ENCODE results near the gene HSPA8.

- TF ChIP-seq POLR2A (IDR thresholded peaks at IDR 0.05) (no peak), CTCF (IDR thresholded peaks at IDR 0.05) (no peak)
These were observed 2.1 kb upstream of the HSPA8 start for GRCh38 chr11:123063826-123064657.

All from tibial nerve (tissue), 3 donors.